Mammary epithelial cell (primary cell): ENCODE results near the gene MS4A14.

Experiments
- EZH2 ChIP-seq: IDR thresholded peaks from 2 replicates; pipeline ENCODE4 v1.6.1; 2012; ENCODE audit warnings: low read length, inconsistent platforms, borderline replicate concordance
- TF ChIP-seq, protein P1 (sequence below), 2 donors: IDR thresholded peaks in 1 of 2; conservative IDR thresholded peaks in 1 of 2; 2 replicates each; pipeline ENCODE4 v1.5.1; 2011 to 2012; ENCODE audit warnings: inconsistent platforms in 2 of 2, low read length in 2 of 2, mild to moderate bottlenecking in 2 of 2, control low read depth in 1 of 2, low read depth in 1 of 2; ENCODE audit not compliant: insufficient read depth in 1 of 2; ENCODE audit errors: extremely low read depth in 1 of 2

DNA sequence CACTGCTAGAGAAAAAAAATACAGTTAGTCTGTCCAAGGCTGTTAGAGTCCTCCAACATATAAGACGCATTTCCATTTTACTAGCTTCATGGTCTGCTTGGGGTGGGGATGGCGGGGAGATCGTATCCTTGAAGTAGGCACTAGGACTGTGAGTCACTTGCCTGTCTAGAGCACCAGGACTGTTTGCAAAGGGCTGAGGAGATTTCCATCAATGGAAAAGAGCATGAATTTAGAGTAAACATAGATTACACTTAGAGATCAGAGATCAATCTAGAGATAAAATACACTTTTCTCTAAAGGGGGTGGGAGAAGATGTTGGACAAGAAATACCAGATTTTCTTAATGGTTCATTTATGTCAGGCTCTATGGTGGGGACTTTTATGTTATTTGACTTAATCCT lies 19.7 kb upstream of the MS4A14 start:
- TF ChIP-seq EZH2 = no peak
- TF ChIP-seq, protein P1, sequence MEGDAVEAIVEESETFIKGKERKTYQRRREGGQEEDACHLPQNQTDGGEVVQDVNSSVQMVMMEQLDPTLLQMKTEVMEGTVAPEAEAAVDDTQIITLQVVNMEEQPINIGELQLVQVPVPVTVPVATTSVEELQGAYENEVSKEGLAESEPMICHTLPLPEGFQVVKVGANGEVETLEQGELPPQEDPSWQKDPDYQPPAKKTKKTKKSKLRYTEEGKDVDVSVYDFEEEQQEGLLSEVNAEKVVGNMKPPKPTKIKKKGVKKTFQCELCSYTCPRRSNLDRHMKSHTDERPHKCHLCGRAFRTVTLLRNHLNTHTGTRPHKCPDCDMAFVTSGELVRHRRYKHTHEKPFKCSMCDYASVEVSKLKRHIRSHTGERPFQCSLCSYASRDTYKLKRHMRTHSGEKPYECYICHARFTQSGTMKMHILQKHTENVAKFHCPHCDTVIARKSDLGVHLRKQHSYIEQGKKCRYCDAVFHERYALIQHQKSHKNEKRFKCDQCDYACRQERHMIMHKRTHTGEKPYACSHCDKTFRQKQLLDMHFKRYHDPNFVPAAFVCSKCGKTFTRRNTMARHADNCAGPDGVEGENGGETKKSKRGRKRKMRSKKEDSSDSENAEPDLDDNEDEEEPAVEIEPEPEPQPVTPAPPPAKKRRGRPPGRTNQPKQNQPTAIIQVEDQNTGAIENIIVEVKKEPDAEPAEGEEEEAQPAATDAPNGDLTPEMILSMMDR (conservative IDR thresholded peaks at IDR 0.05 in 1 of 2, IDR thresholded peaks at IDR 0.05 in 1 of 2; ENCODE audit: extremely low read depth in 1 of 2, insufficient read depth in 1 of 2, low read depth in 1 of 2, low read length in 2 of 2) = no peak
